IPS-NIHi11 (cell line): ENCODE data around the gene OR10J5.
"Not testable (repeated sequence)": the region's sequence is repeated elsewhere in the genome, so short reads cannot be mapped to it uniquely, and the experiment has no call there.

Experiments used
- DNase-seq: peaks from one replicate; pipeline ENCODE4 v3.0.0; 2012; ENCODE audit warnings: mixed read lengths, low spot score

The OR10J5 gene

DNA sequence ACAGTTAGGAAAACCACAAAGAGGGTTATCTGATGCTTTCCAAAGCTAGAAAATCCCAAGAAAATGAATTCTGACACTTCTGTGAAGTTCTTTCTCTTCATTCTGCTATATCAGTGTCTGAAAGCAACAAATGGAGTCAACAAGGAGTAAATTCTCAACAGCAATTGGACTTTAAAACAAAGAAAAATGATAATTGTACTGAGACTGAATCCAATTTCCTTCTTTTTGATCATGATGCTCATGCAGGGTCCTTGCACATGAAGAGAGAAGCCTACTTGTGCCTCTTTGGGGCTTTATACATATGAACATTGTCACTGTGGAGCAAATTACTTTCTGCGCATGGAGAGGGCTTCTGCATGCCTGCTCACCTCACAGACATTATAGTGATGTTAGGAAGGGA, at the start of gene OR10J5:
Gene OR10J5, minus strand, starts transcription at position 101 of the 400 bp plus-strand sequence. Its CDS starts 0 bp downstream, at position 101.
- no peak for DNase-seq

GRCh38 chr1:159584536-159584935, 48.7 kb upstream of the OR10J5 start:
- no peak for DNase-seq

DNA sequence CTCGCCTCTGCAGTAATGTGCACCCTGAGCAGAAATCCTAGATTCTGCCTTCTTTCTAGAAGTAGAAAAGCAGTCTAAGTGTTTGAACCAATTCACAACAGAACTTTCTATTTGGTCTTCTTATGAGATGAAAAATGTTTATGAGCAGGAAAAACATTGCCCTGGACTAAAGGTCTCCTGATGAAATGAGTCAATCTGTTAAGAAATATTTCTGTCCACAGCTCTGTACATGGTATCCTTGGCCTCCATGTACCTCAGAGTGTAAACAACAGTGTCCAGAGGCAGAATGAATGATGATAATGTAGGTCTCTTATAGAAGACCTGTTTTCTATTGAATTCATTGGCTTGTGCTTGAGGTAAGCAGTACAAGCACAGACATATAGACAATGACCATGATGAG, 45.6 kb upstream of the OR10J5 start:
- DNase-seq, result no peak

- DNase-seq, result no peak
These were observed 44.5 kb upstream of the OR10J5 start for GRCh38 chr1:159580340-159580739.

DNA sequence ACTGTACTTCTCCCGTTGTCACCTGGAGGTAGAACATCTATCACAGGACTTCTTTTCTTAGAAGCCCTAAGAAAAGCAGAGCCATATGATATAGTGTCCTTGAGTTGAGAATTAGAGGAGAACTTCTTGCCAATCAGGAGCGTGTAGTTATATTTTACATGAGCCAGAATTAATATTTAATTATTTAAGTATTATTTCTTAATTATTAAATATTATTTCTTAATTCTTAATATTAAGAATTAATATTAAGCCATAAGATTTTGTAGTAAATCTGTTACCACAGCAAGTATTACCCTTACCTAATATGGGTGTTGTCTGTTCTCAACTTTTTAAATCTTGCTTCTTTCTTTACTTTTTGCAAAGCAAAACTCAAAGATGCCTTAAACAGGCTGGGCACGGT, 41.6 kb upstream of the OR10J5 start:
- DNase-seq, result no peak

DNA sequence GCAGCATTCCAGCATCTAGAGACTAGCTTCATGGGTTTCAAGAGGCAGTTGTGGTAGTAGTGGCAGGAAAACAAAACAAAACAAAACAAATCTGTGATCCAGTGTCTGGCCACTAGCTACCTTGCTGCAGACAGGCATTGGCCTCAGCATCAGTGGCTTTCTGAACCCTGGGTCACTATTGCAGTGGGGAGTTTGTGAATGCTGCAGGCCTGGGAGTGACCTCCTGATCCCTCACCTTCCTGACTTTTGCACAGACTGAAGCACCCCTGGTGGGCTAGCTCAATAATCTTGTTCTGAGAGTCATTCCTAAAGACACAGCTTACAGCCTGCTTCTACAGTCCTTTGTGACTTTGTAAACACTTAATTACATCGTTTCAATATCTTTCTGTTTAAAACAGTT, 26.9 kb upstream of the OR10J5 start:
- DNase-seq, result peak; percentile 10

DNA sequence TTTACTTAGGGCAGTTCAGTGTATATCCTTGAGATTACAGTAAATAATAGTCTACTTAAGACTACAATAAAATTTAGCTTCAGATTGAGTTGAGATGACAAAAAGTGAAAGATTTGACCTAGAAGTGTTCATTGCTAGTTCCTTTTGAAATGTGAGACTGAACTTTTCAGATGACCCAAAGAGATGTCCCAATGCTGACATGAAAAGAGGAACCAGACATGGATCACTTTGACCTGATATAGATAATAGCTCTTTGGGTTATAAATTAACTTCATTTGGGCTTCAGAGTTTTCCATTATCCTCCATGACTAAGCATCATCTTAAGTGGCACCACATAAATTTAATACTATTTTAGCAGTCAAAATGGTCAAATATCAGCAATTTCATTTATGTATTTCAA, 25.7 kb upstream of the OR10J5 start:
- DNase-seq, result no peak

DNA sequence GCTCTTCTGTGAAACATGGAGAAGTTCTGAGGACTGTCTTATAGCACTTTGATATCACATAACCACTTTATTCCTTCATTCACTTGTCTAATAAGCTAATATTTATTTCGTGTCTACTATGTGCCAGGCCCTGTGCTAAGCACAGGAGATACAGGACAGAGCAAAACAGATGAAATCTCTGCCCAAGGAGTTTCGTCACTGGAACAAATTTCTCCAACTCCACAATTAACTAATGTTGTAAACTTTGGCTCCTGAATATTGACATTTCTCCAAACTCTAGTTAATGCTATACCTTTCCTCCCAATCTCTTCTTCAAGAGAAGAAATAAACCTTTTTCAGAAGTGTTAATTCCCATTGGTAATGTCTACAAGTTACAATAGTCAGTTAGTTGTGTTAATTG, 24.8 kb upstream of the OR10J5 start:
- no peak for DNase-seq

DNA sequence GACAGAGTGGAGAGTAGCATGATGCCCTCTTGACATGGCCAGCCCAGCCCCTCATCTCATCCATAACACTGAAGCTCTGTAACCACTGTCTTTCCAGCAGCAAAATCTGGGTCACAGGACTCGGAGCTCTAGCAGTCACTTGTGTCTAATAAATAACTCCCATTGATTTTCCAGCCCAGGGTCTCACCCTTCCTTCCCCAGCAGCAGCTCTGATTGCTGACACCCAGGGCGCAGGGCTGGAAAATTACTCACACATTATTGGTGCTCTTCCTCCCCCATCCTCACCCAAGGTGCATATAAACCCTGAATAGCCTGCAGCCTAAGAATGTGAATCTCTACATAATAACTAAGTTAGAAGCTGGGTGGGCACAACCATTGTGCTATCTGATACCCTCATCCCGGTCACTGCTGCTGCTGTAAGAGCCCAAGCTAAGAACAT, 21.1 kb upstream of the OR10J5 start:
- DNase-seq, result no peak

- no peak for DNase-seq
These were observed 18.9 kb upstream of the OR10J5 start for GRCh38 chr1:159554696-159555095.

- no peak for DNase-seq
These were observed 18.5 kb upstream of the OR10J5 start for GRCh38 chr1:159554261-159554660.

- DNase-seq, result no peak
These were observed 12.3 kb upstream of the OR10J5 start for GRCh38 chr1:159548126-159548525.

DNA sequence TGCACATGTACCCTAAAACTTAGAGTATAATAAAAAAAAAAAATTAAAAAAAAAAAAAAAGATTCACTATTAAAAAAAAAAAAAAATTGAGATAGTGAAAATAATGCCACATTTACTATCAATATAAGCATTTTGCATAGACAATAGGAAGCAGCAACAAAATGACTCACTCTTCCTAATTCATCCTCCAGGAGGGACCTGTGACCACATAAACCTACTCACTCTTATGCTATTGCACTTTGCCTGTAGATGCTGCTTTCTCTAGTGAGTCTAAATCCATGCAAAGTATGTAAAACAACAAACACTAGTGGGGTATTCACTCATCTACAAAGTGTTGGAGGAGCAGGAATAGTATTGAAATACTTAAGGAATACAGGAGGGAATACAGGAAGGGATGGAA, 2.9 kb downstream of the OR10J5 start:
- no peak for DNase-seq

- DNase-seq, result not testable (repeated sequence)
These were observed 11.0 kb downstream of the OR10J5 start for GRCh38 chr1:159524792-159525191.

- DNase-seq, result no peak
These were observed 25.6 kb downstream of the OR10J5 start for GRCh38 chr1:159510229-159510541.

GRCh38 chr1:159509440-159510228, 26.2 kb downstream of the OR10J5 start:
- no peak for DNase-seq

GRCh38 chr1:159508951-159509350, 26.9 kb downstream of the OR10J5 start:
- no peak for DNase-seq

DNA sequence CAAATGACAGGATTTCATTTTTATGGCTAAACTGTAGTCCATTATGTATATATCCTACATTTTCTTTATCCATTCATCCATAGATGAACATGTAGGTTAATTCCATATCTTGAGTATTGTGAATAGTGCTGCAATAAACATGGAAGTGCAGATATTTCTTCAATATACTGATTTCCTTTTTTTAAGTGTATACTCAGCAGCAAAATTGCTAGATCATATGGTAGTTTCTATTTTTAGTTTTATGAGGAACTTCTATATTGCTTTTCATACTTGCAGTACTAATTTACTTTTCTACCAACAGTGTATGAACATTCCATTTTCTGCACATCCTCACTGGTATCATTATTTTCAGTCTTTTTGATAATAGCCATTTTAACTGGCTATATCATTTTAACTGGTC, 30.1 kb downstream of the OR10J5 start:
- DNase-seq, result no peak

- no peak for DNase-seq
These were observed 34.7 kb downstream of the OR10J5 start for GRCh38 chr1:159501082-159501481.

DNA sequence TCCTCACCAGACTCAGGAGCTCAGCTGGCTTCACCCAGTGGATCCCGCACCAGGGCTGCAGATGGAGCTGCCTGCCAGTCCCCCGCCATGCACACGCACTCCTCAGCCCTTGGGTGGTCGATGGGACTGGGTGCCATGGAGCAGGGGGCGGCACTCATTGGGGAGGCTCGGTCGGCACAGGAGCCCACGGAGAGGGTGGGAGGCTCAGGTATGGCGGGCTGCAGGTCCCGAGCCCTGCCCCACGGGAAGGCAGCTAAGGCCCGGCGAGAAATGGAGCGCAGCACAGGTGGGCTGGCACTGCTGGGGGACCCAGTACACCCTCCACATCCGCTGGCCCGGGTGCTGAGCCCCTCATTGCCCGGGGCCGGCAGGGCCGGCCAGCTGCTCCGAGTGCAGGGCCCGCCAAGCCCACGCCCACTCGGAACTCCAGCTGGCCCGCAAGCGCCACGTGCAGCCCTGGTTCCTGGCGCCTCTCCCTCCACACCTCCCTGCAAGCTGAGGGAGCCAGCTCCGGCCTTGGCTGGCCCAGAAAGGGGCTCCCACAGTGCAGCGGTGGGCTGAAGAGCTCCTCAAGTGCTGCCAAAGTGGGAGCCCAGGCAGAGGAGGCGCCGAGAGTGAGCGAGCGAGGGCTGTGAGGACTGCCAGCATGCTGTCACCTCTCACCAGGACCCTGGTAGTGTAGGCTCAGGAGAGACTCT, 41.1 kb downstream of the OR10J5 start:
- DNase-seq, result not testable (repeated sequence)

DNA sequence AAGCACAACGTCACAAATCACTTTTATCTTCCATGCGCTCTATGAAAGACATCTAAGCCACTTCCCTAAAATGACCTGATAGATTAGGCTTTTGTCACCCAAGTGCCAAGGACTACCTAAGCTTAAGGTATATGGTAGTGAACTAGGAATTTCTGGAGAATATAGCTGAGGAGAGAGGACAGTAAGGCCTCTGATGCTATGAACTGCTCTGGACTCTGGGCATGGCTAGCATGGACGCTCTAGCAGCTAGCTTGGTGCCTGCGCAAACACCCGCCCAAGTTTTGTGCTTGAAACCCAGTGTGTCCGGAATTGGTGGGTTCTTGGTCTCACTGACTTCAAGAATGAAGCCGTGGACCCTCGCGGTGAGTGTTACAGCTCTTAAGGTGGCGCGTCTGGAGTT, 42.5 kb downstream of the OR10J5 start:
- no peak for DNase-seq

- DNase-seq, result no peak
These were observed 43.1 kb downstream of the OR10J5 start for GRCh38 chr1:159492575-159493323.
